ENCODE data around the gene UVRAG. TPM values are rescaled to one million over a fixed set of nuclear protein-coding genes. Genes with fewer than 3 reads are reported as not detected.
A peak's percentile ranks its signal among the peaks of the same experiment; 100 is the strongest.

Gene UVRAG
- total and polyA plus RNA-seq, 2 of the 4 experiments (the other 2 are of a cell fraction) = 5.6 to 10.9 TPM

GRCh38 chr11:75949023-75949672 is 134.1 kb downstream of the UVRAG start:
- dilution Hi-C loops (cut with HindIII; ENCODE audit: low sequenced_read_pairs, unreplicated experiment) = no loop called here
- Histone ChIP-seq H4K5ac (ENCODE audit: low read depth, low read length) (no peak overlapping the region), H2BK15ac (ENCODE audit: low read depth, low read length) (no peak overlapping the region), H3K27me3 (ENCODE audit: control insufficient read depth, insufficient read depth, low read length) (no peaks in the 10 kb centered on the region), H3K79me1 (ENCODE audit: low read depth in 1 of 2, low read length in 2 of 2) (peaks cover 0 to 3% of the 10 kb centered on the region in 2 experiments; a peak in 1 of 4 replicates), H3K4me1 (ENCODE audit: control insufficient read depth, insufficient read depth, low read length) (0 out of 2 replicates have a peak, but pooled peaks cover 2% of the 10 kb centered on the region), H2AK5ac (ENCODE audit: low read depth, low read length) (no peak overlapping the region), H3K9me1 (ENCODE audit: insufficient read depth, low read length) (no peaks in the 10 kb centered on the region), H3K18ac (ENCODE audit: low read depth, low read length) (no peak overlapping the region), H3K9ac (ENCODE audit: low read depth, low read length) (no peak overlapping the region), H3K4me3 (ENCODE audit: insufficient read depth, low read depth, low read length) (no peak overlapping the region), H4K8ac (ENCODE audit: low read depth in 2 of 2, low read length in 2 of 2) (no peak overlapping the region), H2AK9ac (replicated peaks; ENCODE audit: low read depth, low read length, poor library complexity) (no peak overlapping the region), H3K36me3 (ENCODE audit: control insufficient read depth, insufficient read depth, low read length) (no peaks in the 10 kb centered on the region), H2BK5ac (ENCODE audit: low read depth, low read length, poor library complexity, severe bottlenecking) (no peak overlapping the region), H3K56ac (ENCODE audit: extremely low read depth, insufficient read depth, low read length) (no peak overlapping the region), H3K9me3 (ENCODE audit: control insufficient read depth, insufficient read depth, low read length) (no peaks in the 10 kb centered on the region), H4K91ac (ENCODE audit: insufficient read depth, low read depth, low read length) (no peak overlapping the region), H3K27ac (ENCODE audit: insufficient read depth, low read length) (no peak overlapping the region), H3K4me2 (ENCODE audit: low read depth, low read length) (no peak overlapping the region), H2BK120ac (ENCODE audit: low read depth, low read length) (no peak overlapping the region), H2BK20ac (ENCODE audit: low read depth, low read length) (no peak overlapping the region), H4K20me1 (ENCODE audit: insufficient read depth, low read length) (0 out of 2 replicates have a peak, but pooled peaks cover 4% of the 10 kb centered on the region), H2AFZ (replicated peaks; ENCODE audit: low read length, poor library complexity) (no peak overlapping the region), H3K14ac (replicated peaks; ENCODE audit: low read depth, low read length) (no peak overlapping the region), H3K4ac (ENCODE audit: low read depth, low read length) (no peak overlapping the region), H3K23ac (ENCODE audit: low read depth, low read length) (no peak overlapping the region)
- WGBS, 2 experiments (ENCODE audit: extremely low coverage in 2 of 2, insufficient read length in 1 of 2) = 46% methylated on average over 2 of the region's 6 CpGs; no CpG with 5 or more reads in 1 of the 2 experiments
- no peak for ATAC-seq (ENCODE audit: low read depth)
- in situ Hi-C loops (cut with MboI; ENCODE audit: low sequenced_read_pairs) = no loop called here
- ChIA-PET POLR2A (ENCODE audit: unreplicated experiment) (no interaction called here), CTCF (no interaction called here)
- no TSS peak for BruUV-seq (replicated peaks)
- TF ChIP-seq SMC3 (IDR thresholded peaks at IDR 0.05; ENCODE audit: low read depth, low read length) = no peak
- TF ChIP-seq USF2 (IDR thresholded peaks at IDR 0.05; ENCODE audit: low read depth, low read length) = no peak
- TF ChIP-seq BHLHE40 (IDR thresholded peaks at IDR 0.05; ENCODE audit: low read depth, low read length) = no peak
- TF ChIP-seq, protein P1, sequence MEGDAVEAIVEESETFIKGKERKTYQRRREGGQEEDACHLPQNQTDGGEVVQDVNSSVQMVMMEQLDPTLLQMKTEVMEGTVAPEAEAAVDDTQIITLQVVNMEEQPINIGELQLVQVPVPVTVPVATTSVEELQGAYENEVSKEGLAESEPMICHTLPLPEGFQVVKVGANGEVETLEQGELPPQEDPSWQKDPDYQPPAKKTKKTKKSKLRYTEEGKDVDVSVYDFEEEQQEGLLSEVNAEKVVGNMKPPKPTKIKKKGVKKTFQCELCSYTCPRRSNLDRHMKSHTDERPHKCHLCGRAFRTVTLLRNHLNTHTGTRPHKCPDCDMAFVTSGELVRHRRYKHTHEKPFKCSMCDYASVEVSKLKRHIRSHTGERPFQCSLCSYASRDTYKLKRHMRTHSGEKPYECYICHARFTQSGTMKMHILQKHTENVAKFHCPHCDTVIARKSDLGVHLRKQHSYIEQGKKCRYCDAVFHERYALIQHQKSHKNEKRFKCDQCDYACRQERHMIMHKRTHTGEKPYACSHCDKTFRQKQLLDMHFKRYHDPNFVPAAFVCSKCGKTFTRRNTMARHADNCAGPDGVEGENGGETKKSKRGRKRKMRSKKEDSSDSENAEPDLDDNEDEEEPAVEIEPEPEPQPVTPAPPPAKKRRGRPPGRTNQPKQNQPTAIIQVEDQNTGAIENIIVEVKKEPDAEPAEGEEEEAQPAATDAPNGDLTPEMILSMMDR (conservative IDR thresholded peaks at IDR 0.05; ENCODE audit: low read depth, low read length) = no peak
- no peak for TF ChIP-seq MAFK (IDR thresholded peaks at IDR 0.05; ENCODE audit: low read depth, low read length)
- TF ChIP-seq CEBPB (IDR thresholded peaks at IDR 0.05; ENCODE audit: low read depth, low read length) = no peak
- no peak for TF ChIP-seq MAZ (IDR thresholded peaks at IDR 0.05; ENCODE audit: borderline replicate concordance, low read depth, low read length)
- no peak for TF ChIP-seq MXI1 (IDR thresholded peaks at IDR 0.05; ENCODE audit: borderline replicate concordance, low read depth, low read length)
- TF ChIP-seq NFE2L2 (IDR thresholded peaks at IDR 0.05; ENCODE audit: low read depth, low read length) = no peak
- TF ChIP-seq RFX5 (IDR thresholded peaks at IDR 0.05; ENCODE audit: low read depth, low read length) = no peak
- no peak for TF ChIP-seq RAD21 (IDR thresholded peaks at IDR 0.05; ENCODE audit: low read length)
- no peak for TF ChIP-seq RCOR1 (IDR thresholded peaks at IDR 0.05; ENCODE audit: insufficient replicate concordance, low read length)
- no peak for TF ChIP-seq FOS (IDR thresholded peaks at IDR 0.05; ENCODE audit: low read depth, low read length)
- no peak for TF ChIP-seq CHD1 (IDR thresholded peaks at IDR 0.05; ENCODE audit: low read depth, low read length)
- TF ChIP-seq, protein P2, sequence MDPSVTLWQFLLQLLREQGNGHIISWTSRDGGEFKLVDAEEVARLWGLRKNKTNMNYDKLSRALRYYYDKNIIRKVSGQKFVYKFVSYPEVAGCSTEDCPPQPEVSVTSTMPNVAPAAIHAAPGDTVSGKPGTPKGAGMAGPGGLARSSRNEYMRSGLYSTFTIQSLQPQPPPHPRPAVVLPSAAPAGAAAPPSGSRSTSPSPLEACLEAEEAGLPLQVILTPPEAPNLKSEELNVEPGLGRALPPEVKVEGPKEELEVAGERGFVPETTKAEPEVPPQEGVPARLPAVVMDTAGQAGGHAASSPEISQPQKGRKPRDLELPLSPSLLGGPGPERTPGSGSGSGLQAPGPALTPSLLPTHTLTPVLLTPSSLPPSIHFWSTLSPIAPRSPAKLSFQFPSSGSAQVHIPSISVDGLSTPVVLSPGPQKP (IDR thresholded peaks at IDR 0.05; ENCODE audit: borderline replicate concordance, low read depth, low read length) = no peak
- peak; percentile 17 for DNase-seq
- intact Hi-C loops (cut with micrococcal nuclease) = no loop called here

Measured in IMR-90 (cell line).